Activated CD4-positive, alpha-beta T cell treated with anti-CD3 and anti-CD28 coated beads for 4 hours (primary cell): ENCODE results near the gene KRTAP10-11.
"Not testable (repeated sequence)": the region's sequence is repeated elsewhere in the genome, so short reads cannot be mapped to it uniquely, and the experiment has no call there.

Source experiments
- DNase-seq, 2 donors: peaks; one replicate each; pipeline ENCODE4 v3.0.0-alpha.2; 2020

KRTAP10-11 gene

DNA sequence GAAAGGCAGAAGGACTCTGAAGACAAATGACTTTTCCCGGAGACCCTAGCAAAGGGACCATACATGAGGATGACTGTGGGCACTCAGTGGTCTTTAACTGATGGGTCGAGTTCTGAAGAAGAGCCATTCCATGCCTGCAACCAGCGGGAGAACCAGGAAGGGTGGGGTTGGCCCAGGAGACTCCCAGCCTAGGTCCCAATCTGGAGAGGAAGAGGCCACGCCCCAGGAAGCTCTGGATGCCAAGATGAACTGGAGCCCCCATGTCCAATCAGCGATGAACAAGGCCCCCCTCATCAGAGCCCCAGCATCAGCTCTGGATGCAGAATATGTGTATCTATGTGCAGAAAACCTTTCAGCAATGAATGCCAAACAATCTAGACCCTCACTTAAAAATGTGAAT lies 5.5 kb upstream of the KRTAP10-11 start:
- DNase-seq, result no peak

DNA sequence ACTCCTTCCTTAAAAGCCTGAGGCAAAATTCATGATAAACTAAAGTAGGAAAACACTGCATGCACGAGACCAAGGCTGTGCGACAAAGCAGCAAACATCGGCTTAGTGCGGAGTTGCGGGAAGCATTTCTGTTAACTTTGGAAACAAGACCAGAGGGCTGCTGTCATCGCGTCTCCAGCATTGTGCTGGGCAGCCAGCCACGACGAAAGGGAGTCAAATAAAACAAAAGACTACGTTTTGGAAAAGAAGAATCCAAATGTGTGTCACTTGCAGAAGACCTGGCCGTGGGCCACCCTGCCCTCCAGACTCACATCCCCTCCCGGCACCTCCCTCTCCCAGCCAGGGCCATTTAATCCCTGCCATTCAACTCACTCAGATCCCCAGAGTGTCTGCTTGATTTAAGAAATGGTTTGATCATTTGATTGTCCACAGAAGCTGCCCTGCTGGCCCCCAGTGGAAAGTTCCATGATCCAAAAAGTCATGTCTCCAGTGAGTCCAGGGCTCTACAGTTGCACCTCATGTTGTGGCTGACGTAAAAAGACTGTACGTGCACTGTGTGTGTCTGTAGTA lies 2.4 kb upstream of the KRTAP10-11 start:
- DNase-seq, result no peak

DNA sequence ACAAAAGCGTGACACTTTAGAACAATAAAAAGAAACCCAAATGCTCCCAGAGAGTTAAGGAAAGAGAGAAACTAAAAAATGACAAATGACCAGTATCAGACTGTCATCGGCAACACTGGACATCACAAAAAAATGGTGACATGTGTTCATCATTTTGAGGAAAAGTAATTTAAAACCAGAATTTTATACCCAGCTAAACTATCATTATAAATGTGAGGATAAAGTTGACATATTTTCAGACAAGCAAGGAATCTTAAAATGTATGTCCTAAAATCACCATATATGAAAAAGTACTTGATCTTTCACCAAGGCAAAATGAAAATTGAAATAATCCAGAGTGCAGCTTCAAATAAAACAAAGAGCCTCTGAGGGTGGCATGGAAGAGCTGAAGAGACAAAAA lies 1.3 kb upstream of the KRTAP10-11 start:
- no peak for DNase-seq

DNA sequence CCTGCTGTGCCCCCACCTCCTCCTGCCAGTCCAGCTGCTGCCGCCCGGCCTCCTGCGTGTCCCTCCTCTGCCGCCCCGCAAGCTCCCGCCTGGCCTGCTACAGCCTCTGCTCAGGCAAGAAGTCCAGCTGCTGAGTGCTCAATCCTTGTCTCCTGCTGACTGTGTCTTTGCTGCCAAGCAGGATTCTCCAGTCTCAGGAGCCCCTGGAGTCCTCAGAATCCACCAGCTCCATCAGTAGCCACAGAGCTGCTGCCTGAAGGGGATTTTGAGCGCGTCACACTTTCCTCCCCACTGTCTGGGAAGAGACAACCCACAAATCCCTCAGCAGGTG lies 973 bp downstream of the KRTAP10-11 start:
- no peak for DNase-seq

DNA sequence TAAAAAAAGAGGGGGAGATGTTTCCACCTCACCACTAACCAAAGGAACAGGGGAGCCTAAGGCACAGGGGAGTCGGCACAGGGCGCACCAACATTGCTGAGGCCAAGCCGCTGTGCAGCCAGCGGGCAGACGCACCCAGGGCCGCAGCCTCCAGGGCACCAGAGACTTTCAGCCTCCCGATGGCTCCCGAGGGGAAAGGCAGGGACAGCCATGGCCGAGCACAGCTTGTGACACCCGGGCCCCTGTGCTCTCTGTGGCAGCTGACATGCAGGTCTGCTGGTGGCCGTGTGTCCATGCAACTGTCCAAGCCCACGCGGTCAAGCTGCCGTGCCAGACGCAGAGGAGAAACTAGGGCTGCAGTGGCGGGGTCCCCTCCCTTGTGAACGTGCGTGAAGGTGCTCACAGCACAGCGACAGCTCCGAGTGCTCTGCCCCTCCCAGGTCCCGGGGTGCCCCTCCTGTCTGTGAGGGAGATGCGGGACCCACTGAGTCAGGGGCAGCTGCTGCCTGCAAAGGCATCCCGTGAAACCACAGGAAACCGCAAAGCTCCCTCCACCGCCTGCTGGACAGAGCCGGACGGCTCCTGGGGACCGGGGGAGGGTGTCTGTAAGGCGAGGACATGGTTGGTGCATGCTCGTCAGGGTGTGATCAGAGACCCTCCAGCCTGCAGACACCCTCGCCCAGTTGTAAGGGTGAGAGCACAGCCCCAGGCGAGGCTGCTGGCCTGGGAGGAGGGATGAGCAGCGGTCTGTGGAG lies 2.5 kb downstream of the KRTAP10-11 start:
- no peak for DNase-seq

DNA sequence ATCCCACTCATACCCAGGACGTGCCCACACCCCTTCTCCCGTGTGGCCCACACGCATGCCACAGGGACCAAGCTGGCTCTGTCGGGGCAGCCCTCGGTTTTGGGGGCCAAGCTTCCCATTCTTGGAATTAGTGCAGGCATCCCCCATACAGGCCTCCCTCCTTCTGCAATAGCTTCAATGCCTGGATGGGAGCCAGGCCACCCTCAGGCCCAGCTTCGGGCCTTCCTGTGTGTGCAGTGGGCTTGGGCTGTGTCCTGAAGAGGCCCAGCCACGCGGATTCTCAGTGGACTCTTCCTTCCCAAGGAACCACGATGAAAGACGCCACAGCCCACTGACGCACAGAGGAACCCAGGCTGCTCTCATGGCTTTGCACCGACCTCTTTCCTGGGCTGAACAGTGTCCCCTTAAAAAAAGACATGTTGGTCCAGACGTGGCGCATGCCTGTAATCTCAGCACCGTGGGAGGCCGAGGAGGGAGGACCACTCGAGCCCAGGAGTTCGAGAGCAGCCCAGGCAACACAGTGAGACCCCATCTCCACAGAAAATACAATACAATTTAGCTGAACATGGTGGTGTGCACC lies 3.4 kb downstream of the KRTAP10-11 start:
- DNase-seq, result no peak

DNA sequence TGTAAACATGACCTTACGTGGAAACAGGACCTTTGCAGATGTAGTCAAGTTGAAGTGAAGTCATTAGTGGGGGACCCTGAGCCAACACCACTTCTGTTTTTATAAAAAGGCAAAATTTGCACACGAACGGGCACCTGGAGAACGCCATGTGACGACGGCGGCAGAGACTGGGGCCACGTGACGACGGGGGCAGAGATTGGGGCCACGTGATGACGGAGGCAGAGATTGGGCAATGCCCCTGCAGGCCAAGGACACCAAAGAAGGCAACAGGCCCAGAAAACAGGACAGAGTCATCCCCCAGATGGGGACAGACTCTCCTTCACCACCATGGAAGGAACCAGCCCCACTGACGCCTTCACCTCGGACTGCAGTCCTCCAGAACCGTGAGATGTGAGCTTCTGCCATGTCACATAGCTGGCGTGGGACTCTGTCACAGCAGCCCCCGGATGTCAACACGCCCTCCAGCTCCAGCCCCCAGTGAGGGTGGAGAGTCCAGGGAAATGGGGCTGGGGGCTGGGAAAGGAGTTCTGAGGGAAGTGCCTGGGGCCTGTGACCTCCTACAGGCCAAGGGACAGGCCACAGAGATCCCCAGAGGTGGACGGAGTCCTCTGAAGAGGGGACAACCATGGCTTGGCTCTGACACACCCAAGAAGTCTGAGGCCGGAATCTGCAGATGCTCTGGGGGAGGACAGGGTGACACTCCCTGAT lies 4.2 kb downstream of the KRTAP10-11 start:
- DNase-seq, result no peak

DNA sequence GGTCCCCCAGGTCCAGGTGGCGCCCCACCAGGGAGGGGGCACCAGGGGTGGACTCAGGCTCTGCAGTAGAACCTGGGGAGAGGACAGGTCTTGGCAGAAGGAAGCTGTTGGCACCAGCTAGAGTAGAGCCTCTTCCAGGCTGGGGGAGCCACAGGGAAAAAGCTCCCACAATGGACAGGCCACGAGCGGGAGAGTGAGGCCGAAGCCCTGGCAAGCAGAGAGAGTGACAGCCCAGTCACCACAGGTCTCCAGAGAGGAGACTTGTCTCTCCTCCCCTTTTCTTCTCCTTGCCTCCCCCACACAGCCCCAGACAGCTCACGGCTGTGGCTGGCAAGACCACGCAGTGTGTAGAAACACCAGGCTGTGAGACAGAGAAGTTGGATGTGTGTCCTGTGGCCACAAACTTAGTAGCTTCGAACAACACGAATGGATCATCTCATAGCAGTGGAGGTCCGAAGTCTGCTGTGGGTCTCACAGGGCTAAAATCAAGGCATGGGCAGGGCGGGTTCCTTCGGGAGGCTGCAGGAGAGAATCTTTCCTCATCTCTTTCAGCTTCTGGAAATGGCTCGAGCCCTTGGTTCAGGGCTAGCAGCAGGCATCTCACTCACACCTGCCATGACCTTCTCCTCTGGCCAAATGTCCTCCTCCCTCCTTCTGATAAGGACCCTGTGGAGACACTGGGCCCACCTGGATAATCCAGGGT lies 4.9 kb downstream of the KRTAP10-11 start:
- no peak for DNase-seq

DNA sequence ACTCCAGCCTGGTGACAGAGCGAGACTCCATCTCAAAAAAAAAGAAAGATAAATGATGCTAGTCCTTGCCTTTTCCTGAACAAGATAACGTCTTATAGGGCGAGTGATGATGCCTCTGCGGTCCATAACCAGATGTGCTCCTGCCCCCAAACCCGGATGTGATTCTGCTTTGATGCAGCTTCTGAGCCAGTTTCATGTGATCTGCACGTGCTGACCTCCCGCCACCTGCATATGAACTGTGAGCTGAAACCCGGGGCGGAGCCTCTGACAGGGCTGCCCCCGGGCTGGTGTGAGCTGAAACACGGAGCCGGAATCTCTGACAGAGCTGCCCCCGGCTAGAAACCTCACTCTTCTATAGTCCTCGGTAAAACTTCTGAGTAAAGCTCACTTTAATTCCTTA lies 6.9 kb downstream of the KRTAP10-11 start:
- no peak for DNase-seq

DNA sequence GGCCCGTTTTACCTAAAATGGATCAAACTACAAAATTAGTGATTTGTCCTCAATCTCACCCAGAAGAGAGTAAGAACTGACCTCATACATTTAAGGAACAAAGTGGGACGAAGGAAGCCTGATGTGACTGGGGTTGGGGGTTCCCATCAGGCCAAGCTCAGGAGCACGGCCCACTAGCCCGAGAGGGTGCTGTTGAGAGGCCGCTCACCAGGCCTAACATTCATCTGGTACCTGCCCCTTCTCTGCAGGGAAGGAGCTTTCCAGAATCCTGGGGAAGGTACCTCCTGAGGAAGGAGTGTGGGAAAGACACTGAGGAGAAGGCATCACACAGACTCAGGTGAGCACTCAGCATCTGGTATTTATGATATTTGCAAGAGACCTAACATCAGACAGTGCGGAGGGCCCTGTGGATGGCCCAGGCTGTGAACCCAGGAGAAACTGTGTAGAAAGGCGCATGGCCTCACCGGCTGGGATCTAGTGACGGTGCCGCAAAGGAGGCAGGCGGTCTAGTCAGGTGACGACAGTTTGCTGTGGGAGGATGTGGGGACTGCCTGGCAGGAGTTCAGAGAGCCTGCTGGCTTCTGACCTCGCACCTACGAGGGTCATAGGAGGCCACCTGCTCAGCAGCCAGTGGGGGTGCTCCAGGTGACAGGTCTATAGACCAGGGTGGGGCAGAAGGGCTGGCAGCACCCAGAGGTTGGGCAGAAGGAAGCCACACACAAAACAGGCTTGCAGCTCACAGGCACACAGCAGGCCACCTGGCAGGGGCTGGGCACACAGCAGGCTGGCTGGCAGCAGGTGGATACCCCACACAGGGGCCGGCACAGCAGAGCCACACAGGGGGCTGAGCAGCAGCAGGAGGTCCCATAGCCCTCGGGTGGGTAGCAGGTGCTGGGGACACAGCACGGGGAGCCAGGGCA lies 7.7 kb downstream of the KRTAP10-11 start:
- DNase-seq, result peak; percentile 16 to 43

DNA sequence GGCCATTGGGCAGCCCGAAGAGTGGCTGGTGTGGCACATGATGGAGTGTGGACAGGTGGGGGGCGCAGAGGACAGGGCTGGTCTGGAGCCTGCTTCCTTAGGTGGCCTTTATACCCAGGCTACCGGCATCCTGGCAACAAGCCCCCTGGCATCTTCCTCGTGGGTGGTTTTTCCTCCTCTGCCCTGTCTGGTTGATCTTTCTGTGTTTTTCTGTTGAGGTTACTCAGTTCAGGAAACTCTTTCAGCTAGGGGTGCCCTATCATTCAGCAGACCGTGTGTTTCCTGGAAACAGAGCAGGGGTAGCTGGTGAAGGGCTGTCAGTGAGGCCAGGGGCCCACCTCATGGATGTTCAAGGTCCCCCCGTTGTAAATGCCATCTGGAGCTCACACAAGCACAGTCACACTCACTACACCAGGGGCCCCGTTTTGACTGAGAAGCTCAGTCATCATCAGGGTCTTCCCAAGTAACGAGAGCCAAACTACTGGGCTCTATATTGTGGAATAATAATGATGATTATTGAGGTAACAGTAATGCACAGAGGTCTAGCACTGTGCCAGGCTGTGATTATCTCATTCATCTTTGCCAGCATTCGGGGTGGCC lies 8.5 kb downstream of the KRTAP10-11 start, which contains the start of gene KRTAP12-4:
TSS of gene KRTAP12-4 (minus strand) at position 84 of the 600 bp plus-strand sequence. CDS start at position 39, 45 bp downstream.
- DNase-seq, result no peak

DNA sequence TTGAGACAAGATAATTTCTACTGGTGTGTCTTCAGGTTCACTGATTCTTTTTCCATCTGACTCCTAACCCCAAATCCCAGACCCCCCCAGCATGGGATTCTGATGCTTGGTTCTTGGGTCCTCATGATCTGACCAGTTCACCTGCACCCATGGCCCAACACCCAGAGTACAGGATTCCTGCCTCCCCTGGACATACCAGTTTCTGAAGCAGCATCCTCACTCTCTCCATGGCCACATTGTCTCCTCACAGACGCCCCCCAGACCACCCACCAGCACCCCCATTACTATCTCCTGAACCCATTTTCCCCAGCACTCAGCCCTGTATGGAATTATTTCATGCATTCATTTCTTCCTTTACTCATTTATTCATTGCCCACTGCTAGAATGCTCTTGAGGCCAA lies 10.7 kb downstream of the KRTAP10-11 start:
- no peak for DNase-seq

DNA sequence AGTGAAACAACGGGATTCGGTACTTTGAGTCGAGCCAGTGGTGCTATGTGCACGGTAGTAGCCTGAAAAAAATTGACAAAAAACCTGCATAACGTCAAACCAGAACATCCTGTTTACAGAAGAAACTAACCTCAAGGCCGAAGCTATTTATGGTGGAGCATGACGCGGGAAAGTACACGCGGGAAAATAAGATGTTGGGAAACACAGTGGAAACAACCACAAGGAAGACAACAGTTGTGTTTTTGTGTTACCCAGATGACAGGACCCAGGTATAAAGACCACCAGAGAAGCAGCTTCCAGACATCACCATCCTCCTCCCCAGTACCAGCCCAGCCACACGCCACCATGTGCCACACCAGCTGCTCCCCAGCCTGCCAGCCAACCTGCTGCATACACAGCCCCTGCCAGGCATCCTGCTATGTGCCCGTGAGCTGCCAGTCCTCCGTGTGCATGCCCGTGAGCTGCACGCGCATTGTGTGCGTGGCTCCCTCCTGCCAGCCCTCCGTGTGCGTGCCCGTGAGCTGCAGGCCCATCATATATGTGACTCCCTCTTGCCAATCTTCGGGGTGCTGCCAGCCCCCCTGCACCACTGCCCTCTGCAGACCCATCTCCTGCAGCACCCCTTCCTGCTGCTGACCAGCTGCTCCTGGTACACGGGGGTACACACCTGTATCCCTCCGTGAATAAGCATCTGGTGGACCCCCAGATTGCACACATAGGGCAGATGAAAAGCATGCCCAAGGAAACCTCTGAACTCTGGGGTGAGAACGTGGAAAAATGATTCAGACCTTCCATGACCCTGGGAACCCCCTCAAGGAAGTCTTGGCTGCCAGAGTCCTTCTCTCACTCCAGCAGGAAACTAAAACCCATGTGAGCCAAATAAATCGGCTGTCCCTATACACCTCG lies 11.7 kb downstream of the KRTAP10-11 start, which contains the start of gene KRTAP12-3:
TSS of gene KRTAP12-3 (plus strand) at position 298 of the 906 bp plus-strand sequence. CDS start at position 346, 48 bp downstream.
- DNase-seq, result peak in 1 of 2 donors; percentile 42

DNA sequence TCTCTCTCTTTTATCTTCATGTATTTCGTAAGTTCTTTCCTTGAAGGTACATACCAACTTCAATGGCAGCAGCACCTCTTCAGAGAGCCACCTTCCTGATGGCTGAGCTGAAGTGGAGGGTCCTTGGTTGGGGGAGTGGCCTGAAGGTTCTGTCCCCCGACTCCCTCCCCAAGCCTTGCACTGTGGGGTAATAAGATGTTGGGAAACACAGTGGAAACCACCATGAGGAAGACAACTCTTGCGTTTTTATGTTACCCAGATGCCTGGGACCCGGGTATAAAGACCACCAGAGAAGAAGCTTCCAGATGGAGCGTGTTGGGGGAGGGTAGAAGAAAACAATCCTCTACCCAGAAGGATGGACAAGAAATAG lies 12.3 kb downstream of the KRTAP10-11 start:
- no peak for DNase-seq

DNA sequence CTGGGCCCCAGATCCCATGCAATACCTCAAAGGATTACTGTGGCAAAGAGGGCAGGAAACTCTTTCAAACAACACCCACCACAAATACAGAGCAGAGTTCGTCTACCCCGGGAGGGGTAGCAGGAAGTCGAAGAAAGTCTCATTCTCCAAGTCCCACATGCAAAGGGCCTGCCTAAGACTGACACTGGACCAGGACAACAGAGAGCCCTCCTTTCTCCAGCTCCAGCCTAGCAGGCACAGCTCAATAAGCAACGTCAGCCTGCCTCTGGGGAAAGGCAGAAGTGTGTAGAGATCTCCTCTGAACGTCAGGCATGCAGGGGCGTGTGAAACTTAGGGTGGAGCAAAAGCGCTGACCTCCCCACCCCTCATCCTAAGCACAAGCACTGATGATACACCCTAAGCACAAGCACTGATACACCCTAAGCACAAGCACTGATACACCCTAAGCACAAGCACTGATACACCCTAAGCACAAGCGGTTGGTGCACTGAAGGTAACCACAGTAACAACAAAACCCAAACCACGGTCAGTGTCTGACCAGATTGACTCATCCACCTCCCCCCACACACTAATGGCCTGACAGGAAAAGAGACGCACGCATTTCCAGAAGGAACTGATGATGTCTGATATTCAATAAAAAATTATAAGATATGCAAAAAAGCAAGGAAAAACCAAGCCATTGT lies 12.8 kb downstream of the KRTAP10-11 start:
- no peak for DNase-seq

DNA sequence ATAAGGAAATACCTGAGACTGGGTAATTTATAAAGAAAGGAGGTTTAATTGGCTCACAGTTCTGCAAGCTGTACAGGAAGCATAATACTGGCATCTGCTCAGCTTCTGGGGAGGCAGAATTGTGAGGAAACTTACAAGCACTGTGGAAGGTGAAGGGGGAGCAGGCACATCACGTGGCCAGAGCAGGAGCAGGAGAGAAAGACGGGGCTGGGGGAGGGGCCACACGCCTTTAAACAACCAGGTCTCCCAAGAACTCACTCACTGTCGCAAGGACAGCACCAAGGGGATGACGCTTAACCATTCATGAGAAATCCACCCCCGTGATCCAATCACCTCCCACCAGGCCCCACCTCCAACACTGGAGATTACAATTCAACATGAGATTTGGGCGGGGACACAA lies 15.4 kb downstream of the KRTAP10-11 start:
- DNase-seq, result not testable (repeated sequence)

DNA sequence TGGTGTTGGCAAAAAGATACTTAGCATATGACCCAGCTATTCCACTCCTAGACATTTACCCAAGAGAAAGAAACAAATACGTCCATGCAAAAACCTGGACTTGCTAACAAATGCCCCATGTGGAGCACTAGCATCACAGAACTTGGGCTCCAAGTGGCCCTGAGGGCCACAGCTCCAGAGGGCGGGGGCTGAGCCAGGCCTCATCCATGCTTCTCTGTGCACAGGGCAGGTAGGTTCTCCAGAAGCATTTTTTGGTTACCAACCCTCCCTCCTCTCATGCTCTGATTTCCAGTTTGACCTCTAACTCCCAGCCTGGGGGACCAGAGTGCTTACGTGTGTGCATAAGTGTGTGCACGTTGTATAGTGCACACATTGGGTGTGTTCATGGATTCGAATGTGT lies 18.5 kb downstream of the KRTAP10-11 start:
- no peak for DNase-seq

DNA sequence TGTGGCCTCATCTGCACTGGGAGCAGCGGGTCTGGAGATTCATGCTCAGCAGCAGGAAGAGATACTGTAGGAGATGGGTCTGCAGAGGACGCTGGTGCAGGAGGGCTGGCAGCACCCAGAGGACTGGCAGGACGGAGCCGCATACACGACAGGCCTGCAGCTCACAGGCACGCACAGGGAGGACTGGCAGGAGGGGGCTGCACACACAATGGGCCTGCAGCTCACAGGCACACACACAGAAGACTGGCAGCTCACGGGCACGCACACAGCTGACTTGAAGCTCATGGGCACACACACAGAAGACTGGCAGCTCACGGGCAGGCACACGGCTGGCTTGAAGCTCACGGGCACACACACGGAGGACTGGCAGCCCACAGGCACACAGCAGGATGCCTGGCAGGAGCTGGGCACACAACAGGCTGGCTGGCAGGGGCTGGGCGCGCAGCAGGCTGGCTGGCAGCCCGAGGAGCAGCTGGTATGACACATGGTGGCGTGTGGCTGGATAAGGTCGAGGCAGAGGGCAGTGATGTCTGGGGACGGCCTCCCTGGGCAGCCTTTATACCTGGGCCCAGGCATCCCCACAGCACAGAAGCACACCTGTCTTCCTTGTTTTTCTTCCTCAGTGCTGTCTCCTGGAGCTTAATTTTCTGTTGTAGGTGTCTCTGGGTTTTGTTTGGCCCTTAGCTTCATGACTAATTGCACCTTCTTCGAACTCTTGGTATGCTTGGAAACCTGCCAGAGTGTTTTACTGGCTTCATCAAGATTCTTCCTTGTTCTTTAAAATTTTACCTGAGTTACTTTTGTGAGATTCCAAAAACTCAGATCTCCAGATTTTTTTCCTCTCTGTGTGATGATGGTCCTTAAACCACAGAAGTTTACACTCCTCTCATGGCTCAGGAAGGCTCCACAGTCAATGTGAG lies 20.4 kb downstream of the KRTAP10-11 start, which contains the start of gene KRTAP12-2:
TSS of gene KRTAP12-2 (minus strand) at position 527 of the 920 bp plus-strand sequence. CDS start at position 486, 41 bp downstream.
- no peak for DNase-seq
